HG03025 (cell line): Measurements from ENCODE around the gene CNTN5.

Source experiments
- ATAC-seq: cut with Tn5 transposase; IDR thresholded peaks from one replicate; pipeline ENCODE4 v1.9.1; 2021; ENCODE audit warnings: mild to moderate bottlenecking, moderate library complexity; ENCODE audit not compliant: unreplicated experiment, low FRiP score

The CNTN5 gene

DNA sequence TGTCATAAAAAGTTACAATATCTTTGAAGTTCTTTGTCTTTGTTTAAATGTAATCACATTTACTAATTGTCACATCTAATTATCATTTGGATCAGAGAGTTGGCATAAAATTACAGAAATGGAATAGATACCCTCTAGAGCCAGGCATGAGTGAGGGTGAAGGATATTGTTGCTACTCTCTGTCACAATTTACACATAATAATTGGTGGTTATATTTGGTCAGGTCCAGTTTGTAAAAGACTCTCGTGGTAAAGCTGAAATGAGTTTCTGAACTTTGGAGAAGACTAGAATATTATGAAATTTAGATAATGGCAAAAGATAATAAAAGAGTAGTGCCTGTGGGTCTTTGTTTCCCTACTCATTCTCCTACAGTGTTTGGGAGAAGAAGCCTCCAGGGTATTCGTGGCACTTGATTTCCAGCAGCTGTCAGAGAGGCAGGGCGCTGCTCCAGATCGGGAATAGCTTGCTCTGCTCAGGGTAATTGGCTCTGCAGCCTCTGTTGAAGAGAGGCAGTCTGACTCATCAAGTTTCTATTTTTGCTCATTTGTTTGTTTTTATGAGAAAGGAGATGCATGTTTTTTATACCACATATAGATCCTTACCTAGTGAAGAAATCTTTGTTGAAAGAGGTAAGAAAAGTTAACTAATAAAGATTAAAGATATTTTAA lies 349.9 kb downstream of the CNTN5 start:
- ATAC-seq, result no peak

GRCh38 chr11:99371257-99371656 lies 350.5 kb downstream of the CNTN5 start:
- ATAC-seq, result no peak

DNA sequence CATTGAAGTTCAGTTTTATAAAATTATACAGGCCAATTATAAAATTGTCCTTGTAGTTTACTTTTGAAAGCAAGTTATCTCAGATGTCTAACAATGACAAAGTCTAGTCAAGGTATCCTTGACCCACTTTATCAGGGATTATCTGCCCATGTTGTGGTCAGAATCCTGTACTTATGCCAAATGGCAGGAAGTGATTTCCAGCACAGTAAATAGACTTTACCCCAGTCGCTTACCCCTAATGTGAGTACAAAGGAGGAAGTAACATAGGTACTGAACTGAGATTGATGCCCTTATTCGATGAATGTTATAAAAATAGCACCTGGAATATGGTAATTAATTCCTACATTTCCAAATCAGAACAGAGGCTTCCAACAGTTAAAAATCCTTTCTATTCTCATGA lies 355.7 kb downstream of the CNTN5 start:
- no peak for ATAC-seq

DNA sequence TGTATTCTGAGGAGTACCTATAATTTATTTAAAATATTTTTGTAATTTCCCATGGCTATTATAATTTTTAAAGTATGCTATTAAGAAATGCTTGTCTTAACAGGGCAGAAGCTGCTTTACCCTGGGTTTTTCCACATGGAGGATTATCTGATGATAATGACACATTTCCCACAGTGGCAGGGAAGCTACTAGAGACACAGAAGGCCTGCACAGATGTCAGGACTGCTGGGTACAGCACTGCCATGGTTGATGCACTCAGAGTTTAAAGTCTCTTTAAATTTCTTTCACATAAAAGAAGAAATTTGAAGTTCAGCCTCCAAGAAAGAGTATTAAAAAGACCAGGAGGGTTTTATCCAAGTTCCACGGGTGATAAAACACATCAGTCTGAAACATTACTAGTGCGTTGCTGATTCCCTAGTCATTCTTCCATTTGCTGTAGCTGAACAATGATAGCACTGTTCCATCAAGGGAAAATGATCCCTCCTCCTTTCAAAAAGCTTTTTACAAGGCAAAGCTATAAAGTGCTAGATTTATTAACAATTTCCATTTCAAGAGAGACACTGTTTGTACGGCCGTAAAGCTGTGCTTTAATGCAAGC lies 363.0 kb downstream of the CNTN5 start:
- no peak for ATAC-seq

GRCh38 chr11:99391245-99391644 lies 370.5 kb downstream of the CNTN5 start:
- no peak for ATAC-seq

DNA sequence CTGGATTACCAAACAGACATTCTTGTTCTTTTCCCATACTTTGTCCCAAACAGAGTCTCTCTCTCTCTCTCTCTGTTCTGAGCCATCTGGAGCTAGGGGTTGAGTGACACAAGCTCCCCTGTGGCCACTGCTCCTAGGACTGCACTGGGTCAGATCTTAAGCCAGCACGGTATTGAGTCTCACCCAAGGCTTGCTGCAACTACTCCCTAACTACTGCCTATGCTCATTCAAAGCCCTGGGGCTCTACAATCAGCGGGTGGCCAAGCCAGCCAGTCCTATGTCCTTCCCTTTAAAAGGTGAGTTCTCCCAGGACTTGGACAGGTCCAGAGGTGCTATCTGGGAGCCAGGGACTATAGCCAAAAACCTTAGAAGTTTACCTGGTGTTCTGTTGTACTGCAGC lies 385.6 kb downstream of the CNTN5 start:
- ATAC-seq, result no peak

GRCh38 chr11:99410636-99411035 lies 389.9 kb downstream of the CNTN5 start:
- no peak for ATAC-seq

- ATAC-seq, result no peak
Observed at GRCh38 chr11:99418927-99419720, 398.4 kb downstream of the CNTN5 start.

DNA sequence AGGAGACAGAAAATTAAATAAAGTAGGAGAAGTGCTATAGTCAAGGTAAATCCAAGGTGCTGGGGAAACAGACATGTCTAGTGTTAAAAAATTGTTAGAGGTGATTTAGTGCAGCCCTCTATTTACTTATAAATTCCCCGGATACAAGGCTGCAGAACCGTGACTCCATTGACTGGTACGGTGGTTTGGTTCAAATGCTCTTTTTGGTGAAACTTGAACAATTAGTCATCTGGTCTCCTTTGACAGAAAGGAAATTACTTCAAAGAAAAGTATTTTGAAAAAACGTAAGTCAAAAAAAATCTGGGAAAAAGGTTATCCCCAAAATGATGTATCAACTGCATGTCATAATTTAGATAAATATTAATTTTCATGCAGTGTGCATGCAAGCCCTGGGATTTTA lies 399.2 kb downstream of the CNTN5 start:
- ATAC-seq, result no peak

GRCh38 chr11:99422581-99423427 lies 402.1 kb downstream of the CNTN5 start:
- no peak for ATAC-seq

DNA sequence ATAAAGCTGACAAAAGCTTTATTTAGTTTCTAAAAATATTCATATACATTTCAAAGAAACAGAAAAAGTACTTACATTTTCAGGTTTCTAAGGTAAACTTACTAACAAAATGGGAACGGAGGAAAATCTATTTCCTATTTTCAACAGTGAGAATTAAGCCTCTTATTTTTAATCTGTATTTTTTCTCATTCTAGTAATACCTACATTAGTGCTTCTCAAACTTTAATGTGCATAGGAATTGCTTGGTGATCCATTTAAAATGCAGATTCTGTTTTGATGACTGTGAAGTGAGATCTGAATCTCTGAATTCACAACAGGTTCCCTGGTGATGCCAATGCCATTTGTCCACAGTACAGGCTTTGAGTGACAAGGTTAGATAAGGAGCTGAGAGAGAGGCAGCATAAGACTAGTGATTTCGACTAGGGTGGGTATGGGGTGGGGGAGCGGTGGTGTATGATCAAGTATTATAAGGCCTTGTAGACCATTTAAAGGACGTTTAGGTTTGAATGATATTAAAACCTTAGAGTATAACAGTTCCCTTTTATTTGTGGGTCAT lies 402.8 kb downstream of the CNTN5 start:
- no peak for ATAC-seq

GRCh38 chr11:99424313-99425084 lies 403.8 kb downstream of the CNTN5 start:
- ATAC-seq, result no peak

DNA sequence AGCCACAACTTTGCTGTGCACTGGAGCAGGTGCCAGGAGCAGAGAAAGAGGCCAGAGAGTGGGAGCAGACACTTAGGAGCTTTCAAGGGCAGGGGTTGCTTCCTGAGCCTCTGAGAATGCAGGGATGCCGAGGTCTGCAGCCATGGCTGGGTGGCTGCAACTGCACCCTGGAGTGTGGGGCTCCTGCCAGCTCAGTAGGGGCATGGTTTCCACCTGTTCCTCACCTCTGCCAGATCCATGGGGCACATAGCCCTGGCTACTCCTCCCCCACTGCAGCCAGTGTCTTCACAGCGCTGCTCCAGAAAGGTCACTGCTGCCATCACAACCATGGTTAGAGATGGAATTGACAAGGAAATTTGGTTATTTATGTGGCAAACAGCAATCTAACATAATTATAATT lies 404.8 kb downstream of the CNTN5 start:
- ATAC-seq, result no peak

DNA sequence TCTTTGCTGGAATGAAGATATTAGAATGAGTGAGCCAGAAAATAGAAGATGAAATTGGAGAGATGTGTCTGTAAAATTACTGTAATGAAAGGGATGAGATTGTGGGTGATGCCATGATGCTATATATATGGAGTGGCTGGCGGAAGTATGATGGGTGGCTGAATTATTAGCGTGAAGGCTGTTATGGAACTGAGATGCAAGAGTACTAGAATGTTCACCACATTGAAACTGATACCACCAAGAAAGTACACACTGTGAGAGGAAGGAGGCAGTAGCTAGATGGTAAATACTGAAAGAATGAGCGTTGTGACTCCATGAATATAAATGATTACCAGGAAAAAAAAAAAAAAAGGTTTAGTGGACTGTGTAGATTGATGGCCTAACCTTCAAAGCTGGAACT lies 411.9 kb downstream of the CNTN5 start:
- peak; percentile 88 for ATAC-seq

GRCh38 chr11:99443276-99443675 lies 422.5 kb downstream of the CNTN5 start:
- ATAC-seq, result no peak

DNA sequence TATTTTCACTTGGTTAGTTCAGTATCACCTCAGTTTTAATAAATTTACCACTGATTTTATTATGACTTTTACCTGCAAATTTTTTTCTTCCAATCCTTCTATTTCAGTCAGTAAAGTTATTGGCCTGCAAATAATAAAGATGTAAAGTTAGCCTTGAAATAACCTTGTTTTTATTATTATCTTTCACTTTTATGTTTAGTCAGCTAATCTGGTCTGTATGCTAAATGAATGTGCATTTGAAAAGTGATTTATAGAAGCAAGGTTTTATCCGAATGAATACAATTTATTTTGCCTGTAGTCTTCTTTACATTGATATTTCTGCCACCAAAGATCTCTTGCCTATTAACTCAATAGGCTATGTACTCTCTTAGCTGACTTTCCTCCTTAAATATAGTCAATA lies 425.7 kb downstream of the CNTN5 start:
- ATAC-seq, result no peak

DNA sequence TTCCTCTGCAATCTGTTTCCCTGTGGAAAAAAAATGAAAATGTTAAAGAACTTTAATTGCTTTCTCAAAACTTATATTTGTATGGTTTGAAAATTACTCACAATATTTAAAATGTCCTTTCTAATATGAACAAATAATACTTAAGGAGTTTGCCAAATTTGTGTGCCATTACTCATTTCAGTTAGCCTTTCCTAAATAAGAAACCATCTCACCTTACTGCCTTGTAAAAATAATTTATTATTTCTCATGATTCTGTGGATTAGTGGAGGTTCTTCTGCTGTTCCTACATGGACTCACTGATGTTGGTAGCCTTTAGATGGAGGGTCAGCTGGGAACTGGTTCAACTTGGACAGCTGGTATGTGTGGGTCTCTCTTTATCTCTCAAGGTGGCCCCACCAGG lies 428.6 kb downstream of the CNTN5 start:
- no peak for ATAC-seq

DNA sequence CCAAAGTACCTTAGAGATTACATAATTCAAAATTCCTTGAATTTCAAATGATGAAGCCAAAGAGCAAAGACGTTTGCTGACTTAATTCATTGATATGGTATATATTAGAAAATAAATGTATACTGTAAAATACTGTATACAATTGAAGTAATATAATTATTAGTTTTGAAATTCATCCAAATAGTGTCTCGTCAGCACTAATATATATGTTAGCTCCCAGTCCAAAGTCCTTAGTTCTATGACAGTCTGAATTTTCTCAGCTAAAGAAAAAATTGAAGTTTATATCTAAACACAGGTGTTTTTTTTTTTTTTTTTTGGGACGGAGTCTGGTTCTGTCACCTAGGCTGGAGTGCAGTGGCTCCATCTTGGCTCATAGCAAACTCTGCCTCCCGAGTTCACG lies 431.3 kb downstream of the CNTN5 start:
- no peak for ATAC-seq

DNA sequence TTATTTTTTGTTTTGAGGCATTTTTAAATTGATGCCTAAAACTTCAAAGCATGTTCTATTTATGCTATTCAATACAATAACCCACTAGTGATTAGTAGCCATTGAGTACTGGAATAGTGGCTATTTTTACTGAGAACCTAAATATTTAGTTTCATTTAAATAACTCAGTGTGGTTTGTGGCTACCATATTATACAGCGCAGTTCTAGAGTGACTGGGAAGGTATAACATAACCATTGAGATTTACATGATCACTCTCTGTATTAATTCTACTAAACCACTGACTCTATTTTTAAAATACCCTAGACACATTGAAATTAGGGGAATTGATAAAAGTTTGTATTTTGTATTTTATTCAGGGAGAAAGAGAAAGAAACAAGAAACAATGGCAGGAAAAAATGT lies 441.2 kb downstream of the CNTN5 start:
- no peak for ATAC-seq

- no peak for ATAC-seq
Observed at GRCh38 chr11:99464985-99465384, 444.2 kb downstream of the CNTN5 start.
